Prostate gland (tissue), 2 donors: ENCODE results near the gene SYMPK. TPM values are rescaled to one million over a fixed set of nuclear protein-coding genes. Genes with fewer than 3 reads are reported as not detected.
A peak's percentile ranks its signal among the peaks of the same experiment; 100 is the strongest.

ENCODE experiments used
- DNase-seq: peaks from one replicate; pipeline ENCODE4 v3.0.0-alpha.2; 2019; ENCODE audit warnings: low spot score
- H3K27ac ChIP-seq, 2 donors: fragments of 200-600 bp; sonication (generic); 2 replicates each; pipeline ENCODE4 v1.5.1; 2017 to 2019
- H3K27me3 ChIP-seq: fragments of 200-600 bp; sonication (generic); replicated peaks from 2 replicates; pipeline ENCODE4 v1.5.1; 2019; ENCODE audit not compliant: insufficient read depth
- H3K36me3 ChIP-seq, 2 donors: fragments of 200-600 bp; sonication (generic); 1 replicate in 1 of 2; 2 replicates in 1 of 2; pipeline versions ENCODE4 v1.5.1 to v1.8.1; 2017 to 2019
- H3K4me1 ChIP-seq: fragments of 200-600 bp; sonication (generic); replicated peaks from 2 replicates; pipeline ENCODE4 v1.5.1; 2019
- H3K4me3 ChIP-seq, 2 donors: fragments of 200-600 bp; sonication (generic); 2 replicates each; pipeline ENCODE4 v1.5.1; 2017 to 2019
- H3K9me3 ChIP-seq: fragments of 200-600 bp; sonication (generic); 2 replicates; pipeline ENCODE4 v1.5.1; 2017
- POLR2A ChIP-seq: fragments of 450-650 bp; IDR thresholded peaks from one replicate; pipeline ENCODE4 v1.6.1; 2016; ENCODE audit warnings: antibody characterized with exemption, mild to moderate bottlenecking
- POLR2AphosphoS5 ChIP-seq: sonication (generic); formaldehyde crosslinking; IDR thresholded peaks from one replicate; pipeline ENCODE4 v1.6.1; 2017; ENCODE audit warnings: antibody characterized with exemption
- WGBS: methylation state at CpG from one replicate; pipeline ENCODE4 v1.1.5; 2018; 5-methylcytosine and 5-hydroxymethylcytosine counted together
- intact Hi-C: fragments of 100-400 bp; cut with DNase I; formaldehyde crosslinking; loops from one replicate; pipeline ENCODE4 v1.14.2; 2022
- total RNA-seq, 2 donors: library from RNA; depleted of rRNA; stranded (reverse); fragments of >200 nt; gene quantifications; one replicate each; pipeline ENCODE4 v1.1.0, GENCODE V29; 2016
- TF ChIP-seq, protein P1 (sequence below), 4 experiments: fragments of 200-600 bp in 2 of 4; fragments of 450-650 bp in 2 of 4; sonication (generic) in 2 of 4; IDR thresholded peaks; 1 replicate in 3 of 4; 2 replicates in 1 of 4; pipeline ENCODE4 v1.5.1; 2016 to 2019; ENCODE audit warnings: antibody characterized with exemption in 4 of 4, mild to moderate bottlenecking in 2 of 4, moderate library complexity in 2 of 4

Gene SYMPK
- total RNA-seq, 2 donors from 2014 or later, result 76.4 to 104 TPM

DNA sequence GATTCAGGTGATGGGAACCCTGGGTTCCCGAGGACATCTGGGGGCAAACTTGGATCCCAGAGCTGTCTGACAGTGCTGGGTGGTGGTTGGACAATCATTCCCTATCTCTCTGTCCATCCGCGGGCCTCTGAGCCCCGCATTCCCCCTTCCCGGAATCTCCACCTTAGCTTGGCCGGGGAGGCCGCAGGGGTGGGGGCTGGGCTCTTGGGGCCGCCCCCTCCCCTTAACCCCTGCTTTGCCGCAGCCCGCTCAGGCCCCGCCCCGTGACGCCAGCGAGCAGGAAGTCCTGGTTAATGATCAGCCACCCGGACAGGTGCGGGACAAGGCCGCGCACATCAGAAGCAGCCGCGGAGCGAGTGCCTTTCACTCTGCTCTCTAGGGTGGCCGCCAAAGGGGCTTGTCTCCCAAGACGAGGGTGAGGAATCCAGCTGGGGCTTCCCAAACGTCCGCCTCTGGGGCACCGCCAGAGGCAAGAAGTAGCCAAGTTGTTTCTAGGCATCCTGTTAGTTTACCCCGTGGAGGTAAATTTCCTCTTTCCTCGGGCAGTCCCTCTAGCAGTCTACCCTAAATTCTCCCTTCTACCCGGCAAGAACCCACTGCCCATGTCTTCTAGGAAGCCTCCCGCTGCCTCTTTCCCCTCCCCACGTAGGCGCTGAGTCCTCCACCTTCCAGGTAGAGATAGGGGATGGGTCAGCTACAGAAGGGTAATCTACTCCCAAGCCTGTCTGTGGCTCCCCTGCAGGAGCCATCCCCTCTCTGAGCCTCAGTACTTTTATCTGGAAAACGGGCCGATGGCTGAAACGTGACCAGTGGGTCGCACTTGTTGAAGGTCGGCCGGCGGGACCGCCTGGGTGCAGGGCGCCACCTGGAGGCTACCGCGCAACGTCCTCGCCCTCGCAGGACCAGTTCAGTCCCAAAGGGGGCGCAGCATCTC is 20.0 kb upstream of the SYMPK start:
- peak; percentile 80 for DNase-seq
- 13% methylated on average over 43 of the region's 47 CpGs for whole genome bisulfite sequencing
- peaks cover 29% of the 10 kb centered on the region for H3K4me1 ChIP-seq
- H3K4me3 ChIP-seq, result peak overlapping the region; percentile 12 to 36
- peak; percentile 71 for TF ChIP-seq POLR2A
- TF ChIP-seq POLR2AphosphoS5, result peak; percentile 82
- TF ChIP-seq, protein P1, sequence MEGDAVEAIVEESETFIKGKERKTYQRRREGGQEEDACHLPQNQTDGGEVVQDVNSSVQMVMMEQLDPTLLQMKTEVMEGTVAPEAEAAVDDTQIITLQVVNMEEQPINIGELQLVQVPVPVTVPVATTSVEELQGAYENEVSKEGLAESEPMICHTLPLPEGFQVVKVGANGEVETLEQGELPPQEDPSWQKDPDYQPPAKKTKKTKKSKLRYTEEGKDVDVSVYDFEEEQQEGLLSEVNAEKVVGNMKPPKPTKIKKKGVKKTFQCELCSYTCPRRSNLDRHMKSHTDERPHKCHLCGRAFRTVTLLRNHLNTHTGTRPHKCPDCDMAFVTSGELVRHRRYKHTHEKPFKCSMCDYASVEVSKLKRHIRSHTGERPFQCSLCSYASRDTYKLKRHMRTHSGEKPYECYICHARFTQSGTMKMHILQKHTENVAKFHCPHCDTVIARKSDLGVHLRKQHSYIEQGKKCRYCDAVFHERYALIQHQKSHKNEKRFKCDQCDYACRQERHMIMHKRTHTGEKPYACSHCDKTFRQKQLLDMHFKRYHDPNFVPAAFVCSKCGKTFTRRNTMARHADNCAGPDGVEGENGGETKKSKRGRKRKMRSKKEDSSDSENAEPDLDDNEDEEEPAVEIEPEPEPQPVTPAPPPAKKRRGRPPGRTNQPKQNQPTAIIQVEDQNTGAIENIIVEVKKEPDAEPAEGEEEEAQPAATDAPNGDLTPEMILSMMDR (IDR thresholded peaks at IDR 0.05), result peak; percentile 75 to 98 (median 94)
- H3K27me3 ChIP-seq, result no peaks in the 10 kb centered on the region
- no peaks in the 10 kb centered on the region for H3K36me3 ChIP-seq
- intact Hi-C loops, result loop anchor here (5.0 to 10.0 kb wide), 2 partner anchors 66 to 132 kb away; partner anchors contain the start of gene RSPH6A
- H3K27ac ChIP-seq, result peak overlapping the region; percentile 76 to 82
- H3K9me3 ChIP-seq, result no peaks in the 10 kb centered on the region

GRCh38 chr19:45881909-45882528 is 19.1 kb upstream of the SYMPK start:
- no peak for DNase-seq
- 42% methylated on average over 4 of the region's 4 CpGs for WGBS
- H3K27me3 ChIP-seq, result no peaks in the 10 kb centered on the region
- H3K4me1 ChIP-seq, result peaks cover 29% of the 10 kb centered on the region
- no peaks in the 10 kb centered on the region for H3K36me3 ChIP-seq
- no peak for TF ChIP-seq POLR2AphosphoS5
- TF ChIP-seq POLR2A, result no peak
- TF ChIP-seq, protein P1 (IDR thresholded peaks at IDR 0.05), result no peak
- peak overlapping the region in 1 of 2 donors; percentile 36 for H3K4me3 ChIP-seq
- intact Hi-C loops, result loop anchor here (5.0 to 10.0 kb wide), 2 partner anchors 65 to 133 kb away; partner anchors contain the start of gene RSPH6A
- no peaks in the 10 kb centered on the region for H3K9me3 ChIP-seq
- H3K27ac ChIP-seq, result peak overlapping the region; percentile 76 to 82

GRCh38 chr19:45881082-45881908 is 18.3 kb upstream of the SYMPK start:
- no peaks in the 10 kb centered on the region for H3K36me3 ChIP-seq
- intact Hi-C loops, result loop anchor here (5.0 to 10.0 kb wide), 2 partner anchors 64 to 134 kb away; partner anchors contain the start of gene RSPH6A
- peaks cover 29% of the 10 kb centered on the region for H3K4me1 ChIP-seq
- no peak overlapping the region for H3K4me3 ChIP-seq
- no peaks in the 10 kb centered on the region for H3K27me3 ChIP-seq
- WGBS, result 84% methylated on average over 10 of the region's 10 CpGs
- H3K9me3 ChIP-seq, result no peaks in the 10 kb centered on the region
- TF ChIP-seq POLR2AphosphoS5 (no peak), POLR2A (no peak)
- TF ChIP-seq, protein P1 (IDR thresholded peaks at IDR 0.05), result no peak
- H3K27ac ChIP-seq, result no peak overlapping the region
- DNase-seq, result no peak

GRCh38 chr19:45879971-45880370 is 17.0 kb upstream of the SYMPK start:
- intact Hi-C loops, result loop anchor here (5.0 to 10.0 kb wide), 2 partner anchors 63 to 135 kb away; partner anchors contain the start of gene RSPH6A

More at GRCh38 chr19:45879971-45880370, 17.0 kb upstream of the SYMPK start:
- WGBS, result 86% methylated on average over 2 of the region's 2 CpGs
- Histone ChIP-seq H3K36me3 (no peaks in the 10 kb centered on the region), H3K4me1 (peaks cover 24% of the 10 kb centered on the region), H3K27ac (no peak overlapping the region), H3K4me3 (no peak overlapping the region), H3K27me3 (no peaks in the 10 kb centered on the region), H3K9me3 (no peaks in the 10 kb centered on the region)
- no peak for DNase-seq
- no peak for TF ChIP-seq POLR2A
- TF ChIP-seq POLR2AphosphoS5, result no peak
- TF ChIP-seq, protein P1 (IDR thresholded peaks at IDR 0.05), result no peak
